Measurements from ENCODE around the gene BZW2.

The BZW2 gene

GRCh38 chr7:16755397-16755796 is 109.4 kb downstream of the BZW2 start:
- DNase-seq: no peak

All from activated gamma-delta T cell (primary cell).